Skeletal muscle cell (primary cell): ENCODE results near the gene CARD19.
"Not testable (repeated sequence)": the region's sequence is repeated elsewhere in the genome, so short reads cannot be mapped to it uniquely, and the experiment has no call there.

Experiments used
- DNase-seq: peaks from one replicate; pipeline ENCODE4 v3.0.0-alpha.2; 2010; ENCODE audit warnings: low read depth
- H3K4me3 ChIP-seq: 2 replicates; pipeline ENCODE4 v1.5.1; 2011; ENCODE audit warnings: low read depth, mild to moderate bottlenecking, control low read depth, low read length, moderate library complexity

The CARD19 gene

GRCh38 chr9:93116072-93116961 is 20.3 kb downstream of the CARD19 start:
- no peak for DNase-seq
- no peak overlapping the region for H3K4me3 ChIP-seq

GRCh38 chr9:93117521-93117920 is 21.5 kb downstream of the CARD19 start:
- DNase-seq, H3K4me3 ChIP-seq: not testable (repeated sequence)

- no peak for DNase-seq
- H3K4me3 ChIP-seq: no peak overlapping the region
Measured at GRCh38 chr9:93117924-93118862, 22.2 kb downstream of the CARD19 start.

DNA sequence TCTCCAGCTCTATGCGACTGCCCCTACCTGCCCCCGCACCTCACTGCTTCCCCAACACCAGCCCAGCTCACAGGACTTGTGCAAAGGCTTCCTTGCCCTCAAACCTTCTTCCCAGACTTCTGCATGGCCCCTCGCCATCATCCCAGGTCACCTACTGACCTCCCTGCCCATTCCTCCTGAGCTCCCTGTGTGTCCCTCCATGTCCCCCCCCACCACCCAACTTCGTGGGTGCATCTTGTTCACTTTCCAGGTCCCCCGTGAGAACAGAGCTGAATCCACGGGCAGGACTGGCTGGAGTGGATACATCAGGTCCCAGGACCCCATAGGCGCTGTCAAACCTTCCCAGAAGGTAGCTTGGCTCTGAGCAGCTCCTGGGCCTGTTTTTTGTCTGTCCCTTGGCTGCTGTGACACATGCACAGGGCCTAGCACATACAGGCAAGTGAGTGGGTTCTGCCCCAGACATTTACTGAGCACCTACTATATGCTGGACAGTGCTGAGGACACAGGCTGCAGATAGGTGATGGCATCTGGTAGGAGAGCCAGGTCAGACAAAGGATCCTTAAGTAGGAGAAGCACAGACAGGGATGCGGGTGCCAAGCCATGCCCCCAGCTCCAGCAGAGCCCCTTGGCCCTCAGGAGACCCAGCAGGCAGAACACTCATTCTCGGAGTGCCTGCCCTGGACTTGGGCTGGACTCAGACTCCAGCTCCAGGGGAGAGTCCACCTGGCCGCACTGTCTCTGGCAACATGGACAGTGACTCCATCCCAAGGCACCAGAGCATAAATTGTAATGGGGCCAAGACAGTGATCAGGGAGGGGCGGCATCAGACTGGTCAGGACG is 23.1 kb downstream of the CARD19 start:
- no peak for DNase-seq
- H3K4me3 ChIP-seq: no peak overlapping the region

GRCh38 chr9:93119703-93119952 is 23.6 kb downstream of the CARD19 start:
- H3K4me3 ChIP-seq: no peak overlapping the region
- no peak for DNase-seq

GRCh38 chr9:93119953-93120845 is 24.2 kb downstream of the CARD19 start:
- DNase-seq: peak; percentile 81
- H3K4me3 ChIP-seq: no peak overlapping the region

GRCh38 chr9:93120846-93121315 is 24.9 kb downstream of the CARD19 start:
- no peak overlapping the region for H3K4me3 ChIP-seq
- no peak for DNase-seq

- DNase-seq: no peak
- H3K4me3 ChIP-seq: no peak overlapping the region
Measured at GRCh38 chr9:93121316-93122241, 25.6 kb downstream of the CARD19 start.

- DNase-seq: no peak
- H3K4me3 ChIP-seq: no peak overlapping the region
Measured at GRCh38 chr9:93122721-93123221, 26.8 kb downstream of the CARD19 start.

- no peak for DNase-seq
Measured at GRCh38 chr9:93123561-93124283, 27.7 kb downstream of the CARD19 start.

DNA sequence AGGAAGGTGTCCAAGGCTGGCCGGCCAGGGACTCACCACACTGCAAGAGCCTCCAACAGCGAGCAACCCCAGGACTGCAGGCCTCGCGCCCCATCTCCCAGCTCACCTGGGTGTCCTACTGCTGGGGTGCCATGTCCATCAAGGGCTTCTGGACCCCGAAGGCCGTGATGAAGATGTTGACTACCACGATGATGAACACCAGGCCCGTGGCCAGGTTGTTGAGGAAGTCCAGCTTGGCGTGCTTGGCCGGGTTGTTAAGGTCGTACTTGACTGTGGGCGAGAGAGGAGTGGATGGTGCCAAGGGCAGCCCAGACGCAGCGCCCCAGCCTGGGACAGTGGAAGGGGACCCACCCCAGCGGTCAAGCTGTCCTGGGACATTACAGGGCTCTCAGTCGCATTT is 28.8 kb downstream of the CARD19 start:
- DNase-seq: no peak
- H3K4me3 ChIP-seq: no peak overlapping the region

More at GRCh38 chr9:93123561-93124283, 27.7 kb downstream of the CARD19 start:
- H3K4me3 ChIP-seq: no peak overlapping the region

- H3K4me3 ChIP-seq: no peak overlapping the region
- DNase-seq: no peak
Measured at GRCh38 chr9:93125331-93125894, 29.4 kb downstream of the CARD19 start.

DNA sequence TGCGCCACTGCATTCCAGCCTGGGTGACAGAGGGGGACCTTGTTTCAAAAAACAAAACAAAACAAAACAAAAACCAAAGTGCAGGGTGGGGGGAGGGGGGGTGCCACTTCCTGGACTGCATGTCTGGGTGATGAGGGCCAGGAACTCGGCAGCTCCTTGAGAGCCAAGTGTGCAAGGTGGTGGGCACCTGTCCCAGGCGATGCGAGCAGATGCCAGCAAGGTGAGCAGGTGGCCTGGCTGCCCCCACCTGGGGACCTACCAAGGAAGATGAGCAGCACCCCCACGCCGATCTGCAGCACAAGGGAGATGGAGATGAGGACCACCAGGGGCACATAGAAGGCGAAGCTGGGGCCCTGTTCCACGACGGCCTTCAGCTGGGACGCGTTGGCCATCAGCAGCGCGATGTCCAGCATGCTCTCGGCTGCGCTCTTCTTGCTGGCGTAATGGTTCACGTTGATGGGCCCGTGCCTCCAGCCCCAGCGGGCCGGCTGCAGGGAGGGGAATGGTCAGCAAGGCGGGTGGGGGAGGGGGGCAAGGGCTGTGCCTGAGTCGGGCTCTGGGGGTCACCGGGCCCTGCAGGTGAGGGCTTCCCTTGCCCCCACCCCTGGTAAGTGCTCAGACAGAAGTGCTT is 30.2 kb downstream of the CARD19 start:
- H3K4me3 ChIP-seq: no peak overlapping the region
- no peak for DNase-seq

GRCh38 chr9:93126825-93127368 is 30.9 kb downstream of the CARD19 start:
- H3K4me3 ChIP-seq: no peak overlapping the region
- no peak for DNase-seq

GRCh38 chr9:93127395-93127911 is 31.4 kb downstream of the CARD19 start:
- no peak overlapping the region for H3K4me3 ChIP-seq
- DNase-seq: no peak
